ENCODE data around the gene COQ7.

The COQ7 gene

DNA sequence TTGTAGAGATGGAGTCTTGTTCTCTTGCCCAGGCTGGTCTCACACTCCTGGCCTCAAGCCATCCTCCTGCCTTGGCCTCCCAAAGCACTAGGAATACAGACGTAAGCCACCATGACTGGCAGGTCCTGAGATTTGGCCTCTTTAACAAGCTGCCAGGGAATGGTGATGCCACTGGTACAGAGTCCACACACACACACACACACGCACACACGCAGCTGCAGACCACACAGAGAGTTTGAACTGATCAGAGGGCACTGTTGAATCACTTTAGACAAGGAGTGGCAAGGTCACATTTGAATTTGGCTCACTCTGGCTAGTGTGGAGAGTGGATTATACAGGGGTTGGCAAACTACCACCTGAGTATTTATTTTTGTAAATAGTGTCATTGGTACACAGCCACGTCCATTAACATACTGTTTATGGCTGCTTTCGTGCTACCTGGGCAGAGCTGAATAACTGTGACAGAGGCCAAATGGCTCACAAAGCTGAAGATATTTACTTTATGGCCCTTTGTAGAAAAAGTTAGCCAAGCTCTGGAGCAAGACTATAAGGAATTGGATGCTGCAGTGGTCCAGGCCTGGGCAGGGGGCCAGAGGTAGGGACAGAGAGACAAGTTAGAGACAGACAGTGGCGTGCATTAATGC is 56.2 kb downstream of the COQ7 start:
- H3K9me3 ChIP-seq = no peaks in the 10 kb centered on the region
- H3K4me3 ChIP-seq (ENCODE audit: low read depth in 1 of 2, low read length in 1 of 2) = no peak overlapping the region
- no peak overlapping the region for H3K27ac ChIP-seq
- no peaks in the 10 kb centered on the region for H3K27me3 ChIP-seq
- no peaks in the 10 kb centered on the region for H3K36me3 ChIP-seq
- TF ChIP-seq, protein P1, sequence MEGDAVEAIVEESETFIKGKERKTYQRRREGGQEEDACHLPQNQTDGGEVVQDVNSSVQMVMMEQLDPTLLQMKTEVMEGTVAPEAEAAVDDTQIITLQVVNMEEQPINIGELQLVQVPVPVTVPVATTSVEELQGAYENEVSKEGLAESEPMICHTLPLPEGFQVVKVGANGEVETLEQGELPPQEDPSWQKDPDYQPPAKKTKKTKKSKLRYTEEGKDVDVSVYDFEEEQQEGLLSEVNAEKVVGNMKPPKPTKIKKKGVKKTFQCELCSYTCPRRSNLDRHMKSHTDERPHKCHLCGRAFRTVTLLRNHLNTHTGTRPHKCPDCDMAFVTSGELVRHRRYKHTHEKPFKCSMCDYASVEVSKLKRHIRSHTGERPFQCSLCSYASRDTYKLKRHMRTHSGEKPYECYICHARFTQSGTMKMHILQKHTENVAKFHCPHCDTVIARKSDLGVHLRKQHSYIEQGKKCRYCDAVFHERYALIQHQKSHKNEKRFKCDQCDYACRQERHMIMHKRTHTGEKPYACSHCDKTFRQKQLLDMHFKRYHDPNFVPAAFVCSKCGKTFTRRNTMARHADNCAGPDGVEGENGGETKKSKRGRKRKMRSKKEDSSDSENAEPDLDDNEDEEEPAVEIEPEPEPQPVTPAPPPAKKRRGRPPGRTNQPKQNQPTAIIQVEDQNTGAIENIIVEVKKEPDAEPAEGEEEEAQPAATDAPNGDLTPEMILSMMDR (IDR thresholded peaks at IDR 0.05) = no peak
- peaks cover 11 to 13% of the 10 kb centered on the region in 2 experiments for H3K4me1 ChIP-seq (ENCODE audit: control insufficient read depth in 1 of 2, insufficient read depth in 1 of 2, low read depth in 1 of 2, low read length in 1 of 2)

DNA sequence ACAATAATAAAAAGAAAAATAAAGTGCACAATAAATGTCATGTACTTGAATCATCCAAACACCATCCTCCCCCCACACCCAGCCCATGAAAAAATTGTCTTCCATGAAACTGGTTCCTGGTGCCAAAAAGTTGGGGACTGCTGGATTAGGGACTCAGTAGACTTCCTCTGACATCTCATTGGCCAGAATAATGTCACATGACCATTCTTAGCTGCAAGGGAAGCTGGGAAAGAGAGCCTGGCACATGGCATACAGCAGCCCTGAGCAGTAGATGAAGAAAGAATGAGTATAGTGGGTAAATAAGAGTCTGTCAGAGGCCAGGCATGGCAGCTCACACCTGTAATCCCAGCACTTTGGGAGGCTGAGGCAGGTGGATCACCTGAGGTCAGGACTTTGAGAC is 58.9 kb downstream of the COQ7 start:
- TF ChIP-seq, protein P1 (IDR thresholded peaks at IDR 0.05) = no peak
- H3K27me3 ChIP-seq = no peaks in the 10 kb centered on the region
- H3K36me3 ChIP-seq = no peaks in the 10 kb centered on the region
- no peaks in the 10 kb centered on the region for H3K9me3 ChIP-seq
- H3K4me3 ChIP-seq (ENCODE audit: low read depth in 1 of 2, low read length in 1 of 2) = no peak overlapping the region
- H3K4me1 ChIP-seq (ENCODE audit: control insufficient read depth in 1 of 2, insufficient read depth in 1 of 2, low read depth in 1 of 2, low read length in 1 of 2) = peaks cover 0 to 5% of the 10 kb centered on the region in 2 experiments
- no peak overlapping the region for H3K27ac ChIP-seq

DNA sequence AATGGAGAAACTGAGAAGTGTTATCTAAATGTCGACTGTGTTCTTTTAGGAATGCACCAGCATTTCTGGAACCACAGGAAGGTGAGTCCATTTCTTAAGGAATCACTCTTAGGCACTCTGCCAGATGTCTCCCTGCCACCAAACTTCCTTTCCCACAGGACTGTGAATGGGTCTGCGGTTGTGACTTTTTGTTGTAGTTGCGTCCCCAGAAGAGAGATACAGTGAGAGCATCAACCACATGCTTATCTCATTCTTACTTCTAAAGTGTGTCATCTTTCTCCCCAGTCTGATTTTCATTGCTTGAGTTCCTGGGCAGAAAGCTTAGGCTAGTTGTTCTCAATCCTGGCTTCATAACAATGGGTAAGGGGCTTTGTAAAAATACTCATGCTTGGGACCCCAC is 59.8 kb downstream of the COQ7 start:
- H3K4me1 ChIP-seq (ENCODE audit: control insufficient read depth in 1 of 2, insufficient read depth in 1 of 2, low read depth in 1 of 2, low read length in 1 of 2) = peaks cover 0 to 5% of the 10 kb centered on the region in 2 experiments
- no peak overlapping the region for H3K4me3 ChIP-seq (ENCODE audit: low read depth in 1 of 2, low read length in 1 of 2)
- no peaks in the 10 kb centered on the region for H3K27me3 ChIP-seq
- TF ChIP-seq, protein P1 (IDR thresholded peaks at IDR 0.05) = no peak
- no peaks in the 10 kb centered on the region for H3K36me3 ChIP-seq
- H3K27ac ChIP-seq = no peak overlapping the region
- H3K9me3 ChIP-seq = no peaks in the 10 kb centered on the region

DNA sequence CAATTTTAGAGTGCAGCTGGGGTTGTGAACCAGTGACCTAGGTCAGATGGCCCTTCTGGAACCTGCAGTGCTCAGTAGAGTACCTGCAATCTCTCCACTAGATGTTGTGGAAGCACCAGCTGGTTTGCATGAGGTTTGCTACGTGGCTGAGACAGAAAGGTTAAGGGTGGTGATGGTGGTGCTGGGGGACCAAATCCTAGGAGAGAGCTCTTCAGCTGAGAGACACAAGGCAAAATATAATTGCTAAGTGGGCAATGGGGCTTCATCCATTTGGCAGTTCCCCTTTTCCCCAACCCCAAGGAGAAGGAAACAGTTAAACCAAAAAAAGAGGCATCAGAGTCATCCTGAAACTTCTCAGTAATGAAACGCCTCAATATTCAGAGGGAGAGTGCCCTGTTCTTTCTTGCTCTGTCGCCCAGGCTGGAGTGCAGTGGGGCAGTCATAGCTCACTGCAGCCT is 60.3 kb downstream of the COQ7 start:
- no peaks in the 10 kb centered on the region for H3K9me3 ChIP-seq
- H3K27ac ChIP-seq = no peak overlapping the region
- H3K4me3 ChIP-seq (ENCODE audit: low read depth in 1 of 2, low read length in 1 of 2) = no peak overlapping the region
- no peaks in the 10 kb centered on the region for H3K27me3 ChIP-seq
- peaks cover 0 to 5% of the 10 kb centered on the region in 2 experiments for H3K4me1 ChIP-seq (ENCODE audit: control insufficient read depth in 1 of 2, insufficient read depth in 1 of 2, low read depth in 1 of 2, low read length in 1 of 2)
- H3K36me3 ChIP-seq = no peaks in the 10 kb centered on the region
- TF ChIP-seq, protein P1 (IDR thresholded peaks at IDR 0.05) = no peak

DNA sequence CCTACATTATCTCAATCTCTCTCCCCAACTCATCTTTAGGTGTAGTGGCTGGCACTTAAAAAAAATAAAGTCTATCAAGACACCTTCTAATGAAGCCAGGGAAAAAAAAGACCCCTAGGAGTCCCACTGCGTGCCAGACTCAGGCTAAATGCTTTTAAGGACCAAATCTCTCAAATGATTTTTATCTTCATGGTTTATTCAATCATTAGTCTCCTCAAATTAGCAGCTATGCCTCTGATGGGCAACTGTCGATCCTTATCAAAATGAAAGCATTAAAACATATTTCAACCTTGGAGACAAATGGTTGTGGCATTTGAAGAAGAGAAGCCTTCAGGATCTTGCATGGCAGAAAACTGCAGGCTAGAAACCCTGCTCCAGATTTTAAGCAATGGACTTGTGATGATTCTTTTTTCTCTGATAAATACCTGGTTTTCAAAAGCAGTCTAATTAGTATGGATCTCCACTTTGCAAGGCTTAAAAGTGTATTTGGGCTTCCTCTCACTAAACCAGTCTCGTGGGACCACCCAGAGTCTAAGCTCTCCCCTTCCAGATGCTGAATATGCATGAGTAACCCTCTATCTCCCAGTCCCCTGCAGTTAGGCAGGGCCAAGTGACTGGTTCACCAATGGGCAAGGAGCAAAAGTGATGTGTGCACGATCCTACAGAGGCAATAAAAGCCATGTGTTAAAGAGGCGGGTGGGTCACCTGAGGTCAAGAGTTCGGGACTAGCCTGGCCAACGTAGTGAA is 61.2 kb downstream of the COQ7 start:
- Histone ChIP-seq H3K4me3 (ENCODE audit: low read depth in 1 of 2, low read length in 1 of 2) (no peak overlapping the region), H3K4me1 (ENCODE audit: control insufficient read depth in 1 of 2, insufficient read depth in 1 of 2, low read depth in 1 of 2, low read length in 1 of 2) (peaks cover 0 to 5% of the 10 kb centered on the region in 2 experiments), H3K27ac (no peak overlapping the region), H3K27me3 (no peaks in the 10 kb centered on the region), H3K9me3 (no peaks in the 10 kb centered on the region), H3K36me3 (no peaks in the 10 kb centered on the region)
- TF ChIP-seq, protein P1 (IDR thresholded peaks at IDR 0.05) = no peak
